H1 (cell line): ENCODE data around the gene PPM1F. TPM values are rescaled to one million over a fixed set of nuclear protein-coding genes. Genes with fewer than 3 reads are reported as not detected.

Experiments used
- CTCF ChIA-PET: fragments of 300-600 bp; sonication (Branson Sonifier 250); formaldehyde crosslinking; loops from one replicate; lab custom pipeline; 2021; ENCODE audit not compliant: partially characterized antibody; lab: Charles Lee
- POLR2A ChIA-PET: fragments of 300-600 bp; sonication (Branson Sonifier 250); formaldehyde crosslinking; loops from one replicate; lab custom pipeline; 2021; ENCODE audit warnings: inconsistent platforms; ENCODE audit not compliant: partially characterized antibody; lab: Charles Lee
- DNase-seq, 2 experiments: peaks; one replicate each; pipeline versions ENCODE4 v3.0.0 to v3.0.0-alpha.2; 2010 to 2022; ENCODE audit warnings: low spot score in 2 of 2, low read depth in 1 of 2, mixed read lengths in 1 of 2
- FAIRE-seq: peaks from 2 replicates; lab custom pipeline; 2011; peaks lifted over from hg19 to GRCh38; lab: Jason Lieb, UNC
- H2AFZ ChIP-seq: 2 replicates; pipeline ENCODE4 v1.8.1; 2012; ENCODE audit warnings: low read length, inconsistent platforms
- H2AK5ac ChIP-seq: 2 replicates; pipeline ENCODE4 v1.6.1; 2013; ENCODE audit warnings: low read depth, low read length
- H2BK120ac ChIP-seq: replicated peaks from 2 replicates; pipeline ENCODE3; 2013; ENCODE audit warnings: low read depth, low read length, inconsistent platforms
- H2BK12ac ChIP-seq: 2 replicates; pipeline ENCODE4 v1.6.1; 2013; ENCODE audit warnings: low read depth, low read length
- H2BK15ac ChIP-seq: 2 replicates; pipeline ENCODE4 v1.6.1; 2013; ENCODE audit warnings: low read length
- H2BK20ac ChIP-seq: 2 replicates; pipeline ENCODE4 v1.6.1; 2013; ENCODE audit warnings: low read length
- H2BK5ac ChIP-seq: 2 replicates; pipeline ENCODE4 v1.6.1; 2013; ENCODE audit warnings: low read depth, low read length
- H3K14ac ChIP-seq: 2 replicates; pipeline ENCODE4 v1.6.1; 2013; ENCODE audit warnings: inconsistent platforms; ENCODE audit not compliant: insufficient read length
- H3K18ac ChIP-seq: 2 replicates; pipeline ENCODE4 v1.6.1; 2013; ENCODE audit warnings: low read length; ENCODE audit errors: extremely low read depth
- H3K23ac ChIP-seq: 2 replicates; pipeline ENCODE4 v1.6.1; 2013; ENCODE audit warnings: inconsistent platforms; ENCODE audit not compliant: insufficient read length
- H3K23me2 ChIP-seq: 2 replicates; pipeline ENCODE4 v1.6.1; 2013; ENCODE audit warnings: low read depth, low read length
- H3K27ac ChIP-seq: 2 replicates; pipeline ENCODE4 v1.6.1; 2011; ENCODE audit warnings: low read depth, low read length, inconsistent platforms
- H3K27me3 ChIP-seq, 4 experiments: replicated peaks in 1 of 4; 1 replicate in 1 of 4; 2 replicates in 3 of 4; pipeline versions ENCODE4 v1.6.1 to v1.8.1; 2011 to 2013; ENCODE audit warnings: low read length in 3 of 4, mild to moderate bottlenecking in 3 of 4, inconsistent platforms in 2 of 4, mixed read lengths in 2 of 4, moderate library complexity in 1 of 4; ENCODE audit not compliant: control insufficient read depth in 3 of 4, insufficient read depth in 3 of 4; ENCODE audit errors: extremely low read depth in 1 of 4
- H3K36me3 ChIP-seq, 4 experiments: 2 replicates each; pipeline versions ENCODE4 v1.6.1 to v1.8.1; 2011 to 2013; ENCODE audit warnings: mild to moderate bottlenecking in 4 of 4, low read length in 3 of 4, moderate library complexity in 2 of 4, control low read depth in 1 of 4, inconsistent platforms in 1 of 4; ENCODE audit not compliant: insufficient read depth in 4 of 4, control insufficient read depth in 2 of 4
- H3K4ac ChIP-seq: replicated peaks from 2 replicates; pipeline ENCODE3; 2013; ENCODE audit warnings: low read length, low read depth, mixed read lengths, inconsistent platforms; ENCODE audit not compliant: insufficient read length
- H3K4me1 ChIP-seq, 4 experiments: replicated peaks in 1 of 4; 1 replicate in 1 of 4; 2 replicates in 3 of 4; pipeline versions ENCODE4 v1.6.1 to v1.8.1; 2011 to 2013; ENCODE audit warnings: low read length in 3 of 4, inconsistent platforms in 2 of 4, mixed read lengths in 1 of 4; ENCODE audit not compliant: insufficient read depth in 4 of 4, control insufficient read depth in 3 of 4
- H3K4me2 ChIP-seq, 2 experiments: 2 replicates each; pipeline versions ENCODE4 v1.6.1 to v1.8.1; 2011 to 2013; ENCODE audit warnings: low read depth in 2 of 2, low read length in 2 of 2, control low read depth in 1 of 2, inconsistent platforms in 1 of 2, mild to moderate bottlenecking in 1 of 2; ENCODE audit not compliant: insufficient read depth in 1 of 2
- H3K4me3 ChIP-seq, 4 experiments: fragments of 200-600, 300-600 bp in 1 of 4; sonication (generic), shearing (Covaris generic), sonication (Bioruptor Twin) in 1 of 4; 2 replicates each; pipeline versions ENCODE4 v1.5.1 to v1.8.1; 2011 to 2016; ENCODE audit warnings: low read length in 4 of 4, low read depth in 3 of 4, control low read depth in 2 of 4, inconsistent platforms in 2 of 4, mild to moderate bottlenecking in 2 of 4, mixed read lengths in 1 of 4, moderate library complexity in 1 of 4; ENCODE audit not compliant: insufficient read depth in 2 of 4; ENCODE audit errors: extremely low read depth in 1 of 4
- H3K56ac ChIP-seq: replicated peaks from 2 replicates; pipeline ENCODE3; 2013; ENCODE audit warnings: low read depth, mild to moderate bottlenecking, mixed read lengths, low read length, inconsistent platforms; ENCODE audit not compliant: insufficient read length
- H3K79me1 ChIP-seq: 2 replicates; pipeline ENCODE4 v1.6.1; 2013; ENCODE audit warnings: low read depth, low read length, control low read depth
- H3K79me2 ChIP-seq, 2 experiments: 2 replicates each; pipeline versions ENCODE4 v1.6.1 to v1.8.1; 2012 to 2013; ENCODE audit warnings: low read length in 2 of 2, mild to moderate bottlenecking in 2 of 2, inconsistent platforms in 1 of 2; ENCODE audit not compliant: insufficient read depth in 2 of 2, control insufficient read depth in 1 of 2
- H3K9ac ChIP-seq, 4 experiments: replicated peaks in 1 of 4; 1 replicate in 1 of 4; 2 replicates in 3 of 4; pipeline versions ENCODE4 v1.6.1 to v1.8.1; 2011 to 2013; ENCODE audit warnings: low read depth in 3 of 4, low read length in 3 of 4, control low read depth in 2 of 4, mild to moderate bottlenecking in 2 of 4, moderate library complexity in 2 of 4, inconsistent platforms in 1 of 4; ENCODE audit errors: extremely low read depth in 1 of 4
- H3K9me3 ChIP-seq, 2 experiments: 2 replicates each; pipeline versions ENCODE4 v1.6.1 to v1.8.1; 2012 to 2013; ENCODE audit warnings: mild to moderate bottlenecking in 2 of 2, moderate library complexity in 2 of 2, control low read depth in 1 of 2, inconsistent platforms in 1 of 2, low read depth in 1 of 2, low read length in 1 of 2, mixed read lengths in 1 of 2; ENCODE audit not compliant: insufficient read depth in 2 of 2
- H4K20me1 ChIP-seq, 2 experiments: replicated peaks in 1 of 2; 2 replicates each; pipeline versions ENCODE3 to v1.8.1; 2011 to 2013; ENCODE audit warnings: inconsistent platforms in 2 of 2, low read length in 2 of 2, mild to moderate bottlenecking in 1 of 2; ENCODE audit not compliant: insufficient read depth in 2 of 2, control insufficient read depth in 1 of 2
- H4K5ac ChIP-seq: 2 replicates; pipeline ENCODE4 v1.6.1; 2013; ENCODE audit warnings: low read length, low read depth, mixed read lengths, inconsistent platforms; ENCODE audit not compliant: insufficient read length
- H4K8ac ChIP-seq: 2 replicates; pipeline ENCODE4 v1.8.0; 2013; ENCODE audit warnings: mild to moderate bottlenecking, moderate library complexity, low read length, inconsistent platforms; ENCODE audit not compliant: insufficient read depth; ENCODE audit errors: extremely low read depth
- H4K91ac ChIP-seq: replicated peaks from 2 replicates; pipeline ENCODE3; 2013; ENCODE audit warnings: low read length, mixed read lengths, inconsistent platforms; ENCODE audit not compliant: insufficient read length
- HDAC2 ChIP-seq, 2 experiments: fragments of 300-600 bp in 1 of 2; sonication (generic) in 1 of 2; IDR thresholded peaks; 2 replicates each; pipeline ENCODE4 v1.6.1; 2011 to 2012; ENCODE audit warnings: low read depth in 2 of 2, low read length in 2 of 2, mild to moderate bottlenecking in 2 of 2, moderate library complexity in 2 of 2, borderline replicate concordance in 1 of 2, inconsistent platforms in 1 of 2
- TEAD4 ChIP-seq: IDR thresholded peaks from 2 replicates; pipeline ENCODE4 v1.6.1; 2012; ENCODE audit warnings: low read depth, low read length, inconsistent platforms, mixed read lengths
- WGBS, 2 experiments: shearing (Covaris generic) in 1 of 2; methylation state at CpG; one replicate each; pipeline versions ENCODE4 v1.1.6 to v1.1.7; 2013 to 2015; ENCODE audit warnings: low lambda C conversion rate in 2 of 2, mixed read lengths in 2 of 2, inconsistent platforms in 1 of 2, low coverage in 1 of 2, missing lambda C conversion rate in 1 of 2; ENCODE audit not compliant: insufficient replicate concordance in 2 of 2, insufficient coverage in 1 of 2, insufficient read length in 1 of 2; ENCODE audit errors: extremely low coverage in 1 of 2, missing lambda C conversion rate in 1 of 2; 5-methylcytosine and 5-hydroxymethylcytosine counted together
- polyA plus RNA-seq, 7 experiments: library from polyadenylated mRNA; depleted of rRNA in 3 of 7; stranded (reverse) in 5 of 7; unstranded in 2 of 7; fragments of >200 nt in 5 of 7; fragments of 200-250 nt in 2 of 7; gene quantifications; 1 replicate in 5 of 7; 2 replicates in 1 of 7; 4 replicates in 1 of 7; pipeline versions ENCODE4 v1.2.1 to v1.2.3, GENCODE V29; 2011 to 2013; ENCODE audit warnings: missing spikeins in 2 of 7, mixed read lengths in 2 of 7
- total RNA-seq: library from RNA; stranded (reverse); fragmentation: NEBNext Ultra II Directional; extraction: Animal tissue kit (Norgen Biotek cat#: 25700); gene quantifications from 2 replicates; pipeline ENCODE4 v1.2.1, GENCODE V29; 2021

Gene PPM1F
- total and polyA plus RNA-seq, 2 of the 8 experiments (the other 6 are each of a cell fraction or from before 2014, with no cell fraction given): 12.4 to 22.8 TPM

- no peaks in the 10 kb centered on the region; the same call in 1 of the 2 replicates for H3K79me1 ChIP-seq
- H2BK5ac ChIP-seq: no peak overlapping the region
- no peak for TF ChIP-seq TEAD4
- TF ChIP-seq HDAC2 (IDR thresholded peaks at IDR 0.05; ENCODE audit: borderline replicate concordance in 1 of 2, low read depth in 2 of 2, low read length in 2 of 2): no peak
- no peaks in the 10 kb centered on the region for H3K23me2 ChIP-seq
- H3K79me2 ChIP-seq: no peaks in the 10 kb centered on the region
- H2BK15ac ChIP-seq: no peak overlapping the region
- H2BK20ac ChIP-seq: no peak overlapping the region
- H3K14ac ChIP-seq: no peak overlapping the region
- H3K9ac ChIP-seq: no peak overlapping the region
- no peak overlapping the region for H4K91ac ChIP-seq
- H4K8ac ChIP-seq: peak overlapping the region; percentile 3; the same call in 1 of the 2 replicates
- peaks cover 0 to 11% (median 6%) of the 10 kb centered on the region in 4 experiments; a peak in 5 of 7 replicates for H3K4me1 ChIP-seq
- H3K4ac ChIP-seq: no peak overlapping the region
- H2AK5ac ChIP-seq: no peak overlapping the region
- H3K36me3 ChIP-seq: no peaks in the 10 kb centered on the region
- no peak overlapping the region for H4K5ac ChIP-seq
- 95% methylated on average over 18 of the region's 18 CpGs; no CpG with 5 or more reads in 1 of the 2 experiments for WGBS, 2 experiments
- ChIA-PET CTCF (interaction anchor here (1.2 kb wide), 1 partner anchor 9 kb away, joined by 3 read pairs; the partner anchor contains the start of gene PPM1F), POLR2A (interaction anchor here (1.0 to 1.1 kb wide), 2 partner anchors 23 to 208 kb away, joined by 3 read pairs; partner anchors contain the start of gene YPEL1)
- H4K20me1 ChIP-seq: peaks cover 2 to 3% of the 10 kb centered on the region in 2 experiments
- no peaks in the 10 kb centered on the region for H3K9me3 ChIP-seq
- H3K27ac ChIP-seq: no peak overlapping the region
- H3K18ac ChIP-seq: no peak overlapping the region
- H3K4me3 ChIP-seq: no peak overlapping the region
- H3K56ac ChIP-seq: no peak overlapping the region
- DNase-seq (no peak), FAIRE-seq (no peak)
- no peak overlapping the region for H2BK120ac ChIP-seq
- no peak overlapping the region for H3K23ac ChIP-seq
- H2AFZ ChIP-seq: no peak overlapping the region
- no peak overlapping the region for H3K4me2 ChIP-seq
- H3K27me3 ChIP-seq: no peaks in the 10 kb centered on the region
- H2BK12ac ChIP-seq: no peak overlapping the region
Observed at GRCh38 chr22:21943571-21944448, 8.8 kb downstream of the PPM1F start.
